K562 (cell line): Measurements from ENCODE around the gene B9D2. TPM values are rescaled to one million over a fixed set of nuclear protein-coding genes. Genes with fewer than 3 reads are reported as not detected.

Source experiments
- ATAC-seq: fragments of 200-7000 bp; cut with Tn5 transposase; 3 replicates; pipeline ENCODE4 v1.9.1; 2020; ENCODE audit warnings: moderate library complexity
- BruUV-seq: library from RNA; stranded (reverse); fragments of 400-500 nt; replicated peaks from 2 replicates; lab custom pipeline; 2021; lab: Mats Ljungman, UMichigan
- CTCF ChIA-PET: fragments of 300-600 bp; formaldehyde crosslinking; extraction: SDS; loops from one replicate; lab custom pipeline; 2021; ENCODE audit warnings: low intra/inter-chr PET ratio; lab: Yijun Ruan, JAX
- POLR2A ChIA-PET: fragments of 300-600, 350-650 bp; sonication (Branson Sonifier 250); formaldehyde crosslinking; extraction: SDS; loops from one replicate; lab custom pipeline; 2021; ENCODE audit warnings: antibody characterized with exemption, inconsistent platforms; lab: Yijun Ruan, JAX
- DNase-seq, 4 experiments: peaks; one replicate each; pipeline versions ENCODE4 v3.0.0 to v3.0.0-alpha.2; 2011 to 2018; ENCODE audit warnings: low spot score in 3 of 4, mixed read lengths in 3 of 4; ENCODE audit errors: extremely low read depth in 1 of 4
- FAIRE-seq: peaks from 2 replicates; lab custom pipeline; 2011; peaks lifted over from hg19 to GRCh38; lab: Jason Lieb, UNC
- H2AFZ ChIP-seq: 2 replicates; pipeline ENCODE4 v1.6.0; 2011; ENCODE audit warnings: low read depth, low read length, control low read depth, inconsistent platforms
- H3K27ac ChIP-seq: fragments of 200-600 bp; 3 replicates; pipeline ENCODE4 v1.8.0; 2011; ENCODE audit warnings: low read depth, mild to moderate bottlenecking, control low read depth, inconsistent platforms, low read length, moderate library complexity, mixed read lengths; ENCODE audit errors: extremely low read depth
- H3K27me3 ChIP-seq, 2 experiments: fragments of 300-600 bp in 1 of 2; 2 replicates in 1 of 2; 3 replicates in 1 of 2; pipeline versions ENCODE4 v1.6.0 to v1.8.0; 2011; ENCODE audit warnings: inconsistent platforms in 2 of 2, low read length in 2 of 2, mild to moderate bottlenecking in 1 of 2, mixed read lengths in 1 of 2, moderate library complexity in 1 of 2; ENCODE audit not compliant: control insufficient read depth in 2 of 2, insufficient read depth in 2 of 2
- H3K36me3 ChIP-seq: fragments of 300-600 bp; 3 replicates; pipeline ENCODE4 v1.8.0; 2011; ENCODE audit warnings: mild to moderate bottlenecking, low read length, inconsistent platforms; ENCODE audit not compliant: control insufficient read depth, insufficient read depth
- H3K4me1 ChIP-seq, 2 experiments: fragments of 200-600 bp in 1 of 2; replicated peaks in 1 of 2; 2 replicates in 1 of 2; 3 replicates in 1 of 2; pipeline versions ENCODE4 v1.5.1 to v1.8.0; 2011; ENCODE audit warnings: inconsistent platforms in 2 of 2, low read length in 2 of 2, mild to moderate bottlenecking in 1 of 2, mixed read lengths in 1 of 2, moderate library complexity in 1 of 2; ENCODE audit not compliant: control insufficient read depth in 2 of 2, insufficient read depth in 2 of 2
- H3K4me2 ChIP-seq: 2 replicates; pipeline ENCODE4 v1.6.1; 2011; ENCODE audit warnings: low read length, control low read depth, inconsistent platforms, mixed read lengths; ENCODE audit not compliant: insufficient read depth
- H3K4me3 ChIP-seq: fragments of 200-600 bp; sonication (generic), shearing (Covaris generic); 2 replicates; pipeline ENCODE4 v1.5.1; 2016; ENCODE audit warnings: control low read depth, inconsistent platforms
- H3K79me2 ChIP-seq: fragments of 200-600 bp; 3 replicates; pipeline ENCODE4 v1.8.0; 2011; ENCODE audit warnings: low read length, inconsistent platforms; ENCODE audit not compliant: control insufficient read depth, insufficient read depth
- H3K9ac ChIP-seq, 2 experiments: 2 replicates each; pipeline versions ENCODE4 v1.6.0 to v1.6.1; 2011; ENCODE audit warnings: low read depth in 2 of 2, low read length in 2 of 2, control low read depth in 1 of 2, inconsistent platforms in 1 of 2, mild to moderate bottlenecking in 1 of 2, mixed read lengths in 1 of 2; ENCODE audit not compliant: insufficient read depth in 1 of 2
- H3K9me1 ChIP-seq: one replicate; pipeline ENCODE4 v1.6.0; 2011; ENCODE audit warnings: inconsistent platforms, mild to moderate bottlenecking, low read length, moderate library complexity; ENCODE audit not compliant: control insufficient read depth, insufficient read depth
- H3K9me3 ChIP-seq: replicated peaks from 2 replicates; pipeline ENCODE4 v1.5.1; 2011; ENCODE audit warnings: low read depth, low read length, inconsistent platforms; ENCODE audit not compliant: control insufficient read depth, insufficient read depth
- H4K20me1 ChIP-seq: replicated peaks from 2 replicates; pipeline ENCODE4 v1.6.1; 2011; ENCODE audit warnings: low read length, inconsistent platforms, mixed read lengths; ENCODE audit not compliant: control insufficient read depth, insufficient read depth
- ERF ChIP-seq: fragments of 450-650 bp; formaldehyde crosslinking; IDR thresholded peaks from 2 replicates; pipeline ENCODE4 v1.4.0; 2020; ENCODE audit warnings: mild to moderate bottlenecking, mixed read lengths
- NFRKB ChIP-seq: fragments of 450-650 bp; IDR thresholded peaks from 2 replicates; pipeline ENCODE4 v1.6.1; 2016; ENCODE audit warnings: low read depth
- RREB1 ChIP-seq: fragments of 250-450 bp; sonication (Bioruptor Pico); IDR thresholded peaks from 2 replicates; pipeline ENCODE4 v1.4.0; 2020
- TCF7 ChIP-seq: sonication (generic); IDR thresholded peaks from 2 replicates; pipeline ENCODE4 v1.6.1; 2016; ENCODE audit warnings: antibody characterized with exemption, borderline replicate concordance
- ZNF12 ChIP-seq: sonication (generic); formaldehyde crosslinking; IDR thresholded peaks from 2 replicates; pipeline ENCODE4 v1.4.0; 2020; ENCODE audit warnings: mild to moderate bottlenecking, missing genetic modification reagents
- ZNF318 ChIP-seq, 2 experiments: fragments of 450-650 bp; IDR thresholded peaks; 2 replicates each; pipeline ENCODE4 v1.6.1; 2016; ENCODE audit warnings: mild to moderate bottlenecking in 2 of 2, borderline replicate concordance in 1 of 2, low read depth in 1 of 2, moderate library complexity in 1 of 2
- ZNF436 ChIP-seq: fragments of 250-450, 450-650 bp; sonication (Bioruptor Pico); formaldehyde crosslinking; IDR thresholded peaks from 2 replicates; pipeline ENCODE4 v1.7.0; 2020; ENCODE audit warnings: mild to moderate bottlenecking
- WGBS: fragments of 100-300 bp; shearing (Covaris generic); methylation state at CpG from one replicate; pipeline ENCODE4 v1.1.6; 2016; ENCODE audit warnings: low coverage, mixed read lengths; ENCODE audit not compliant: insufficient coverage; ENCODE audit errors: missing lambda C conversion rate; 5-methylcytosine and 5-hydroxymethylcytosine counted together
- in situ Hi-C: fragments of 300-500 bp; cut with MboI; formaldehyde crosslinking; loops from 4 replicates; pipeline ENCODE4 v1.15.0; 2018; ENCODE audit warnings: inconsistent platforms, mixed read lengths
- intact Hi-C: fragments of 100-400 bp; cut with micrococcal nuclease; formaldehyde crosslinking; loops from 2 replicates; pipeline ENCODE4 v1.14.2; 2022
- polyA plus RNA-seq, 8 experiments: library from polyadenylated mRNA; depleted of rRNA in 4 of 8; stranded (reverse) in 5 of 8; unstranded in 3 of 8; fragments of >200 nt; fragmentation: Nextera tagmentation in 2 of 8; fragmentation: Illumina TruSeq in 1 of 8; extraction: Ambion mirVana in 2 of 8; extraction: Trizol in 1 of 8; gene quantifications; 2 replicates each; pipeline versions ENCODE4 v1.2.1 to v1.2.3, GENCODE V29; 2011 to 2014; ENCODE audit warnings: inconsistent platforms in 1 of 8, missing spikeins in 1 of 8
- total RNA-seq, 7 experiments: library from RNA; depleted of rRNA in 6 of 7; stranded (reverse); fragments of >200 nt in 6 of 7; fragmentation: Illumina TruSeq in 2 of 7; extraction: Trizol in 2 of 7; gene quantifications; 2 replicates each; pipeline versions ENCODE4 v1.2.1 to v1.2.3, GENCODE V29; 2011 to 2021; ENCODE audit warnings: low replicate concordance in 1 of 7

B9D2 gene
- total and polyA plus RNA-seq, 9 of the 15 experiments (the other 6 are each of a cell fraction or from before 2014, with no cell fraction given), result 0.83 to 6.9 (median 2.8) TPM

- Histone ChIP-seq H2AFZ (no peak overlapping the region), H3K4me3 (no peak overlapping the region), H3K4me2 (no peak overlapping the region), H3K4me1 (peaks cover 4 to 5% of the 10 kb centered on the region in 2 experiments; a peak in 2 of 5 replicates), H3K9me3 (no peaks in the 10 kb centered on the region), H3K79me2 (peaks cover 9% of the 10 kb centered on the region), H3K9me1 (no peaks in the 10 kb centered on the region), H3K27ac (no peak overlapping the region), H3K27me3 (no peaks in the 10 kb centered on the region), H3K36me3 (no peaks in the 10 kb centered on the region), H3K9ac (no peak overlapping the region), H4K20me1 (no peaks in the 10 kb centered on the region)
- no peak for ATAC-seq
- no peak for DNase-seq
- TF ChIP-seq ZNF12 (CRISPR knock-in tag), result no peak
- no peak for TF ChIP-seq TCF7
- TF ChIP-seq RREB1 (CRISPR knock-in tag), result no peak
- no peak for TF ChIP-seq NFRKB
- no peak for TF ChIP-seq ERF (CRISPR knock-in tag)
- TF ChIP-seq ZNF436 (CRISPR knock-in tag), result no peak
- TF ChIP-seq ZNF318 (IDR thresholded peaks at IDR 0.05; ENCODE audit: borderline replicate concordance in 1 of 2, low read depth in 1 of 2), result no peak
- FAIRE-seq, result no peak
- intact Hi-C loops, result no loop called here
- CTCF ChIA-PET, result no interaction called here
- in situ Hi-C loops, result no loop called here
- WGBS, result 80% methylated on average over 12 of the region's 12 CpGs
- no TSS peak for BruUV-seq
- POLR2A ChIA-PET, result interaction anchor here (0.6 to 0.7 kb wide), 2 partner anchors 33 to 244 kb away, joined by 3 to 4 read pairs; no protein-coding TSS in a partner anchor
Observed at GRCh38 chr19:41403181-41403970, 39.4 kb upstream of the B9D2 start.
